Fibroblast of lung (primary cell): Measurements from ENCODE around the gene CRYBA4. TPM values are rescaled to one million over a fixed set of nuclear protein-coding genes. Genes with fewer than 3 reads are reported as not detected.

Experiments used
- DNase-seq, 2 donors: peaks; one replicate each; pipeline versions ENCODE4 v3.0.0 to v3.0.0-alpha.2; 2010; ENCODE audit warnings: low read depth in 2 of 2
- H2AFZ ChIP-seq: 2 replicates; pipeline ENCODE4 v1.5.1; 2012; ENCODE audit warnings: low read length, control low read depth, inconsistent platforms
- H3K27ac ChIP-seq: 2 replicates; pipeline ENCODE4 v1.5.1; 2011; ENCODE audit warnings: low read length, control low read depth; ENCODE audit not compliant: insufficient read depth
- H3K27me3 ChIP-seq: 2 replicates; pipeline ENCODE4 v1.5.1; 2011; ENCODE audit warnings: mild to moderate bottlenecking, low read length; ENCODE audit not compliant: control insufficient read depth, insufficient read depth
- H3K36me3 ChIP-seq: 2 replicates; pipeline ENCODE4 v1.5.1; 2011; ENCODE audit warnings: low read length; ENCODE audit not compliant: control insufficient read depth, insufficient read depth
- H3K4me1 ChIP-seq: 2 replicates; pipeline ENCODE4 v1.5.1; 2011; ENCODE audit warnings: low read length; ENCODE audit not compliant: control insufficient read depth, insufficient read depth; ENCODE audit errors: extremely low read depth
- H3K4me2 ChIP-seq: 2 replicates; pipeline ENCODE4 v1.5.1; 2011; ENCODE audit warnings: low read length, control low read depth; ENCODE audit not compliant: insufficient read depth; ENCODE audit errors: extremely low read depth
- H3K4me3 ChIP-seq, 4 experiments: fragments of 200-600 bp in 1 of 4; sonication (generic) in 1 of 4; replicated peaks in 1 of 4; 2 replicates each; pipeline ENCODE4 v1.5.1; 2011 to 2016; ENCODE audit warnings: low read length in 4 of 4, low read depth in 3 of 4, mild to moderate bottlenecking in 3 of 4, control low read depth in 2 of 4, inconsistent platforms in 1 of 4, mixed read lengths in 1 of 4; ENCODE audit not compliant: insufficient read depth in 1 of 4; ENCODE audit errors: control extremely low read depth in 1 of 4
- H3K79me2 ChIP-seq: 2 replicates; pipeline ENCODE4 v1.5.1; 2012; ENCODE audit warnings: mild to moderate bottlenecking, low read length, inconsistent platforms; ENCODE audit not compliant: control insufficient read depth, insufficient read depth
- H3K9ac ChIP-seq: 2 replicates; pipeline ENCODE4 v1.5.1; 2011; ENCODE audit warnings: mild to moderate bottlenecking, low read length, control low read depth; ENCODE audit not compliant: insufficient read depth
- H3K9me3 ChIP-seq: 2 replicates; pipeline ENCODE4 v1.5.1; 2012; ENCODE audit warnings: low read depth, low read length; ENCODE audit not compliant: control insufficient read depth, insufficient read depth
- H4K20me1 ChIP-seq: 2 replicates; pipeline ENCODE4 v1.5.1; 2011; ENCODE audit warnings: low read length; ENCODE audit not compliant: control insufficient read depth, insufficient read depth; ENCODE audit errors: extremely low read depth
- CTCF ChIP-seq, 2 donors: IDR thresholded peaks in 1 of 2; conservative IDR thresholded peaks in 1 of 2; 1 replicate in 1 of 2; 2 replicates in 1 of 2; pipeline ENCODE4 v1.5.1; 2011 to 2012; ENCODE audit warnings: low read length in 2 of 2, control low read depth in 1 of 2, inconsistent platforms in 1 of 2, low read depth in 1 of 2, mild to moderate bottlenecking in 1 of 2
- EZH2 ChIP-seq: IDR thresholded peaks from 2 replicates; pipeline ENCODE4 v1.5.1; 2012; ENCODE audit warnings: low read length, control low read depth, mild to moderate bottlenecking; ENCODE audit errors: missing control alignments
- polyA plus RNA-seq, 2 donors: library from polyadenylated mRNA; depleted of rRNA in 1 of 2; stranded (reverse) in 1 of 2; unstranded in 1 of 2; fragments of >200 nt; gene quantifications; 2 replicates each; pipeline ENCODE4 v1.2.1, GENCODE V29; 2011 to 2012; ENCODE audit warnings: missing spikeins in 1 of 2
- total RNA-seq: library from RNA; depleted of rRNA; stranded (reverse); fragments of >200 nt; gene quantifications from 2 replicates; pipeline ENCODE4 v1.2.1, GENCODE V29; 2014

The CRYBA4 gene
- total and polyA plus RNA-seq, 2 donors (not counting 1 experiment from before 2014, with no cell fraction given) = not detected

- Histone ChIP-seq H3K4me1 (peaks cover 15% of the 10 kb centered on the region), H3K27me3 (no peaks in the 10 kb centered on the region), H3K27ac (no peak overlapping the region), H3K9ac (no peak overlapping the region), H2AFZ (no peak overlapping the region), H3K79me2 (peaks cover 13% of the 10 kb centered on the region), H3K4me3 (peak overlapping the region in 1 of 4 experiments; percentile 90), H4K20me1 (no peaks in the 10 kb centered on the region), H3K4me2 (no peak overlapping the region), H3K9me3 (no peaks in the 10 kb centered on the region), H3K36me3 (no peaks in the 10 kb centered on the region)
- no peak for TF ChIP-seq EZH2
- no peak for TF ChIP-seq CTCF (conservative IDR thresholded peaks at IDR 0.05 in 1 of 2, IDR thresholded peaks at IDR 0.05 in 1 of 2; ENCODE audit: low read depth in 1 of 2, low read length in 2 of 2)
- DNase-seq = peak in 1 of 2 donors; percentile 41
Measured at GRCh38 chr22:26587991-26588613, 33.7 kb upstream of the CRYBA4 start.

GRCh38 chr22:26588729-26589366, 32.9 kb upstream of the CRYBA4 start:
- Histone ChIP-seq H3K4me3 (peak overlapping the region; percentile 69 to 90 (median 74)), H3K27me3 (no peaks in the 10 kb centered on the region), H3K79me2 (peaks cover 13% of the 10 kb centered on the region), H3K9ac (peak overlapping the region; percentile 86), H3K4me2 (peak overlapping the region; percentile 95), H4K20me1 (no peaks in the 10 kb centered on the region), H3K9me3 (no peaks in the 10 kb centered on the region), H3K4me1 (peaks cover 15% of the 10 kb centered on the region), H3K27ac (peak overlapping the region; percentile 68), H2AFZ (peak overlapping the region; percentile 30), H3K36me3 (no peaks in the 10 kb centered on the region)
- no peak for DNase-seq
- TF ChIP-seq CTCF (conservative IDR thresholded peaks at IDR 0.05 in 1 of 2, IDR thresholded peaks at IDR 0.05 in 1 of 2; ENCODE audit: low read depth in 1 of 2, low read length in 2 of 2) (no peak), EZH2 (no peak)

- peak in 1 of 2 donors; percentile 29 for DNase-seq
- TF ChIP-seq CTCF (conservative IDR thresholded peaks at IDR 0.05 in 1 of 2, IDR thresholded peaks at IDR 0.05 in 1 of 2; ENCODE audit: low read depth in 1 of 2, low read length in 2 of 2) (no peak), EZH2 (no peak)
Measured at GRCh38 chr22:26589367-26589844, 32.4 kb upstream of the CRYBA4 start.

More at GRCh38 chr22:26589367-26589844, 32.4 kb upstream of the CRYBA4 start:
- peak overlapping the region; percentile 69 to 90 (median 74) for H3K4me3 ChIP-seq
- peaks cover 10% of the 10 kb centered on the region for H3K79me2 ChIP-seq
- H3K4me1 ChIP-seq = peaks cover 15% of the 10 kb centered on the region
- peak overlapping the region; percentile 95 for H3K4me2 ChIP-seq
- no peaks in the 10 kb centered on the region for H3K9me3 ChIP-seq
- peak overlapping the region; percentile 86 for H3K9ac ChIP-seq
- no peaks in the 10 kb centered on the region for H3K27me3 ChIP-seq
- peak overlapping the region; percentile 68 for H3K27ac ChIP-seq
- peak overlapping the region; percentile 30 for H2AFZ ChIP-seq
- no peaks in the 10 kb centered on the region for H3K36me3 ChIP-seq
- H4K20me1 ChIP-seq = no peaks in the 10 kb centered on the region
